GM18858 (cell line): ENCODE measurements around the gene LIN7A.
"Not testable (repeated sequence)": the region's sequence is repeated elsewhere in the genome, so short reads cannot be mapped to it uniquely, and the experiment has no call there.

Experiments
- ATAC-seq: cut with Tn5 transposase; IDR thresholded peaks from one replicate; pipeline ENCODE4 v1.9.1; 2021; ENCODE audit not compliant: unreplicated experiment

Gene LIN7A

DNA sequence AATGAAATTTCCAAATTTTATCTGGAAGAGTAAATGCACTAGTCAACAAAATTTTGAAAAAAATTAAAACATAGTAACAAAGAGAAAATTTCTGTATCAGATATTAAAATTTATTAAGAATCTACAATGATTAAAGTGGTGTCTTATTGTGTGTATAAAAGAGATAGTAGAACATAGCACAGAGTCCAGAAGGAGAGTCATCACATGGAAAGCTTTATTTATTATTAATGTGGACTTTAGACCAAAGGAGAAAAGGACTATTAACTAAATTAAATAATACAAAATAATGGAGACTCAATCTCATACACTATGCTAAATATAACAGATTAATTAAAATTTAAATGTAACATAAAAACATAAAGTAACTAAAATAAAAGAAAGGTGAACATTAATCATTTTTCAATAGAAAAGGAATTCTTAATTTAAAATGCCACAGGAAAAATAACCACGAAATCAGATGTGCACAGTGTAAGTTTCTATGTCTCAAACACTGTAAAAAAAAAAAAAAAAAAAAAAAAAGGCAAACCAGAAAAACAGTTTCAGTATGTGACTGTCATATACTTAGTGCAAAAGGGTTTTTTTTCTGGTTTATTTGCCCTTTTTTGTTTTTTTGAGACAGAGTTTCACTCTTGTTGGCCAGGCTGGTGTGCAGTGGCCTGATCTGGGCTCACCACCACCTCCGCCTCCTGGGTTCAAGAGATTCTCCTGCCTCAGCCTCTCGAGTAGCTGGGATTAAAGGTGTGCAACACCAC, 125.6 kb downstream of the LIN7A start:
- ATAC-seq: no peak

DNA sequence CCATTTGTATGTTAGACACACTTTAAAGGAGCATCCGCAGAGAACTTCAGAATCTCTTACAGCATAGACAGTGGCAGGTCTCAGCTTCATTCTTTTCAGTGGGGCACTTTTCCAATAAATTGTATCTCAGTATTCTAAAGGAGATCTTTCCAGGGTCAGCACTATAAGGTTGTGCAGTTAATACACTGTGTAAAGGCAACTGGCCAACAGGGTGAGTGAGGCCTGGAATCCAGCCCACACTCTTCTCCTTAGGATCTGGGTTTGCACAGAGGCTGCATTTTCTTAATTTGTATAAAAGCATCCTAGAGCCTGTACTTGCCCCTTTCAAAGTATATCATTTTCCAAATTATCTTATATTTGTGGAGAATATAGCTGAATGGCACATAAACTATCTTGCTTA, 126.9 kb downstream of the LIN7A start:
- no peak for ATAC-seq

DNA sequence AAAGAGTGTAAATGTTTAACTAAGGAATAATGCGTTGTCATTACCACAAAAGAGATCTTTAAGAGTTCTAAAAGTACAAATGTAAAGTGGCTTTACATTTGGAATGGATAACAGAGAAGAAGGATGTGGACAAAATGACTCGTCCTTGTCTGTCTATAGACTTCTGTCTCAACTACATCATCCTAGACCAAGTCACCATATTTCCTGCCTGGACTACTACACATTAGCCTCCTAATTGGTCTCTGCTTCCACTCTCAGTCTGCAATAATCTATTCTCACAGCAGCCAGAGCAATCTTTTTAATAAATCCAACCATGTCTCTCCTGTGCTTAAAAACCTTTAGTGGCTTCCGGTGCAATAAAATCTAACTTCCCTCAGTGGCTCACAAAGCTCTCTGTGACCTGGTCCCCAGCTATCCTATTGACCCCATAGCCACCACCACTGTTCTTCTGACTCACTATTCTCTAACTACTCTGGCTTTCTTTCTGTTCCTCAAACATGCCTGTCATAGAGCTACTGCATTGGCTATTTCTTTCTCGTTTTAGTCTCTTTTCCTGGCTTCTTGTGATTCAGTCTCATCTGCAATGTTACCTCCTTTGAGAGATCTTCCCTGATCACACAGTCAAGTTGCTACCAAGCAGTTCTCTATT, 130.0 kb downstream of the LIN7A start:
- peak; percentile 81 for ATAC-seq

DNA sequence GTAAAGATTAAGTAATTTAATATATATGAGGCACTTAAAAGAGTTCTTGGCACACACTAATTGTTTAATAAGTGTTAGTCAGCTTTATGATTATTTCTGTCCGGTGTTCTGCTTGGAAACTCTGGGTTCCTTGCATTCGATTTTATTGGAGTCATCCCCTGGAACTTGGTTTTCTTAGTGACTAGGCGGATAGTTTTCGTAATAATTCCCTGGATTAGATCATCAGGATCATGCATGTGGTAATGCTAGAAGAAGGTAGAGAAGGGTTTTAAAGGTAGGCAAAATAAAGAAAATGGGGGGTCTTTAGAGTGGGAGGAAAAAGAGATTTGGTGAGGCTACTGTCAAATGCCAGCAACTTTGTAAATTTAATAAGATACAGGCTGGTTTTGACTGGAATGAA, 132.6 kb downstream of the LIN7A start:
- no peak for ATAC-seq

DNA sequence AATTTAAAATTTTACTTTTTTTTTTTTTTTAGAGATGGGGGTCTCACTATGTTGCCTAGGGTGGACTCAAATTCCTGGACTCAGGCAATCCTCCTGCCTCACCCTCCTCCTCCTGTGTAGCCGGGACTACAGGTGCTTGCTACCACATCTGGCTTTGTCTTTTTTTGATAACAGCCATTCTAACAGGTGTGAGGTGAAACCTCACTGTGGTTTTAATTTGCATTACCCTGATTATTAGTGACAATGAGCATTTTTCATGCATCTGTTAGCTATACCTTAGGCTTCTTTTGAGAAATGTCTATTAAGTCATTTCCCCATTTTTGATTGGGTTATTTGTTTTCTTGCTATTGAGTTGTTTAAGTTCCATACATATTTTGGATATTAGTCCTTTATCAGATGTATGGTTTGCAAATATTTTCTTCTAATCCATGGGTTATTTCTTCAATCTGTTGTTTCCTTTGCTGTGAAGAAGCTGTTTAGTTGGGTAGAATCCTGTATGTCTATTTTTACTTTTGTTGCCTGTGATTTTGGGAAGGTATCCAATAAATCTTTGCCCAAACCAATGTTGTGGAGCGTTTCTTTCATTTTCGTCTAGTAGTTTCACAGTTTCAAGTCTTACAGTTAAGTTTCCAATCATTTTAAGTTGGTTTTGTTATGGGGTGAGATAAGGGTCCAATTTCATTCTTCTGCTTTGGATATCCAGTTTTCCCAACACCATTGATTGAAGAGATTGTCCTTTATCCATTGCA, 134.9 kb downstream of the LIN7A start:
- ATAC-seq: peak; percentile 89

DNA sequence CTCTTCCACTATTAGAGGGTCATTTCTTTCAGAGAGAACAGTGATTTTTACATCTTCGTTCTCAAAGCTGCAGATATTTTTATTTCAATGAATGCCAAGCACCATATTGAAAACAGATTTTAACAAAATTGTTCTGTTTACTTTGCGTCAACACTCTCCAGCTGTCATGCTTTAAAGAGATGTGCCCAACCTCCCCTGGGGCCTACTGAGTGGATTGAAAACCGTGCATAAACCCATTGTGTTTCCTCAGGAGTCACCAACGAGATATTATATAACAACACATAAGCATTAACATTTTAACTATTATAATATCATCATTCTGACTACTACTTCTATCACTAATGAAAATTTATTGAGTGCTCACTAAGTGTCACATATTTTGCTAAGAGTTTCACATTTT, 139.5 kb downstream of the LIN7A start:
- no peak for ATAC-seq

DNA sequence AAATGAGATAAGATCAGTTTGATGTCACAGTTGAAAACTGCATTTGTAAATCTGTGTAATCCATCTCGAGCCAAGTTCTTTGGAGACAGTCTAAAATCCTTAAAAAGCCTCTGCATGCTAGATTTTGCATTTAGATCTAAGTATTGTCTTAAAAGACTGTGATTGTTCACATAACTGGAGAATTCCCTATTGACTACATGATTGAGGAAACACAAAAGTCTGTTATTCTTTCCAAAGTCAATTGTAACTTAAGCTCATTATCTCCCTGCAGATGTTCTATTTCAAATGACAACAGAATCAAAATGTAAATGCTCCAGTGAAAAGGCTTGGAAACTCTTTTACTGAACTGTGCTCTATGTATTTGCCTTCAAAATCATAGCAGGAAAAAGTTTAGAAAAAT, 143.2 kb downstream of the LIN7A start:
- ATAC-seq: no peak

DNA sequence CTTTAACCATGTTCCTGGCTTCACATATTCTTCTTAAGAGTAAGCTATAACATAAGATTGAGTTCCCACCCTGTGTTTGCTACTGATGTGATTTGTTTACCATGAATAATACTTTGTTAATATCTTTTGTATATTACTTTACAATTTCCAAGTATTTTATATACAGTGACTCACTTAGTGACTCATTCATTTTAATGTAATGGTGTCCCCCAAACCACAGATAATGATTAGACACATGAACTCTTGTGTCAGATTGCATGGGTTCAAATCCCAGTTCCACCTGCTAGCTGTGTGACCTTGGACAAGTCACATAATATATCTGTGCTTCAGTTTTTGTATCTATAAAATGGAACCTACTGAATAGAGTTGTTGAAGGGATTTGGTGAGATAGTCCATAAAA, 144.9 kb downstream of the LIN7A start:
- ATAC-seq: no peak

DNA sequence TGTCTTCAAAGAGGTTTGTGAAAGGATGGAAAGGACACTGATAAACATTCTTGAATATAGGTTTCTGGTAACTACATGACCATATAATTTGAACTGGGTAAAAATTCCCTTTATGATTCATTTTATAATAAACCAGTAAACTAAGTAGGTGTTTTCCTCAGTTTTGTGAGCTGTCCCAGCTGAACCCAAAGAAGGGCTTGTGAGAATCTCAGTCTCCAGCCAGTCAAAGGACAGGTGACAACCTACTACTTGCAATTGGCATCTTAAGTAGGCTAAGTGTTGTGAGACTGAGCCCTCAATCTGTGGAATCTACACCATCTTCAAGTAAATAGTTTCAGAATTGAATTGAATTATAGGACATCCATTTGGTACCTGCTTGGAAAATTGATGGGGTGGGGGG, 145.9 kb downstream of the LIN7A start:
- no peak for ATAC-seq

DNA sequence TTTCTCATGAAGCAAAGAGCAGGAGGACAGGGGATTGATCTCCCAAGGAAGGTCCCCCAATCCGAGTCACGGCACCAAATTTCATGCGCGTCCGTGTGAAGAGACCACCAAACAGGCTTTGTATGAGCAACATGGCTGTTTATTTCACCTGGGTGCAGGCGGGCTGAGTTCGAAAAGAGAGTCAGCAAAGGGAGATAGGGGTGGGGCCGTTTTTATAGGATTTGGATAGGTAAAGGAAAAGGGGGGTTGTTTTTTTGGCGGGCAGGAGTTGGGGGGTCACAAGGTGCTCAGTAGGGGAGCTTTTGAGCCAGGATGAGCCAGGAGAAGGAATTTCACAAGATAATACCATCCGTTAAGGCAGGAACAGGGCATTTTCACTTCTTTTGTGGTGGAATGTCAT, 149.3 kb downstream of the LIN7A start:
- ATAC-seq: not testable (repeated sequence)

DNA sequence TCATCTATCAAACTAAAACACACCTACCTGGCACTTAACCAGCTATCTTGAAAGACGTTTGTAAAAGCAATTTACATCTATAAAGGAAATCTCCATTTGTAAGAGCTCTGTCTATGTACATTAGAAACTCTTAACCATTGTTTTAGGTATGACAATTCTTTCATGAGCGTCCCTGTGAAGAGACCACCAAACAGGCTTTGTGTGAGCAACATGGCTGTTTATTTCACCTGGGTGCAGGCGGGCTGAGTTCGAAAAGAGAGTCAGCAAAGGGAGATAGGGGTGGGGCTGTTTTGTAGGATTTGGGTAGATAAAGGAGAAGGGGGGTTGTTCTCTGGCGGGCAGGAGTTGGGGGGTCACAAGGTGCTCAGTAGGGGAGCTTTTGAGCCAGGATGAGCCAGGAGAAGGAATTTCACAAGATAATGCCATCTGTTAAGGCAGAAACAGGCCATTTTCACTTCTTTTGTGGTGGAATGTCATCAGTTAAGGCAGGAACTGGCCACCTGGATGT, 154.7 kb downstream of the LIN7A start:
- not testable (repeated sequence) for ATAC-seq

DNA sequence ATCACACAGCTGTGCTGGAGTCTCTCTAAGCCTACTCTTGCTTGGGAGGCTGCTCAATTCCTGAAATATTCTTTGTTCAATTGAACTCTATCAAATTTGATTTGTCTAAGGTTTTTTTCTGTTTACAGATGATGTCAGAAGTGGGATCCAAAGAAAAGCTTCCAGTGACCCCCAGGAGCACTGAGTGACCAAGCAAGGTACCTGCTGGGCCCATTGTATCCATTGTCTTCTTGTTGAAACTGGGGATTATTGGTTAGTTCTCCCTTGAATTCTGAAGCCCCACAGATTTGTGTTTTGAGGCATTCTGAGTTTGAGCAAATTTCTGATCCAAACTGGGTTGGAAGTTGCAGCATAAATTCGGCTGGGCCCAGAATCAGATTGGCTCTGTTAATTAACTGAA, 156.4 kb downstream of the LIN7A start:
- ATAC-seq: no peak

DNA sequence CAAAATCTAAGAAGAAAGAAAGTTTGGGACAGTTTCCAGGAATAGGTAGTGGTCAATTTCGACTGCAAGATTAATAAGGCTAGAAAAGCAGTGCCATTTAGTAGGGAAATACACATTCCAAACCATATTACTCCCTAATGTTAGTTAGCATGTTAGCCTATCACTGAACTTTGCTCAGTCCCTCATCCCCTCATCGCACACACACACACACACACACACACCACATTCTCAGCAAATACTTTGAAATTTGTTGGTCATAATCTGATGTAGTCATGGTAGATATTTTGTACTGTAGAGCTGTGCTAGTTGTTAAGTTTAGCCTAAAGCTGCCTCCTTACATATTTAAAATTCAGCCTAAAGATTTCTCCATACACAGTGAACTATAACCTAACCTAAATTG, 157.0 kb downstream of the LIN7A start:
- ATAC-seq: no peak

DNA sequence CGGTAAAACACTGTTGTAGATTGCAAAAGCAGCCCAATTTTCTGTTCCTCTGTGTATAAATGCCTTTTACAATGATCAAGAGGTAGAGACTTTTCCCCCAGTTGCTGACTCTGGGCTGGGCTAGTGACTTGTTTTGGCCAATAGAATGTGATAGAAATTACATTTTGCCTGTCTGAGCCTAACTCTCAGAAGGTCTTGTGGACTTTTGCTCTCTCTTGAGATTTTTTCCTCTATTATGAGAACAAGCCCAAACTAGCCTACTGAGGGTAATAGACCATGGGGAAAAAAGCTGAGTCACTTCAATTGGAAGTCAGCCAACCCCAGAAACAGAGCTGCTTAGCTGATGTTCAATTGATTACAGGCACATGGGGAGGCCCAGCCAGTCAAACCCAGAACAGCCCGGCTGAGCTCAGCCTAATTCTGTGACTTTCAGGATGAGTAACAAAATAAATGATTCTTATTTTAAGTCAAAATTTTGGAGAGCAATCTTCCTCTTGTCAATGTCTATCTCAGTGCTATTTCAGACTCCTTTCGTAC, 159.7 kb downstream of the LIN7A start:
- peak; percentile 98 for ATAC-seq

DNA sequence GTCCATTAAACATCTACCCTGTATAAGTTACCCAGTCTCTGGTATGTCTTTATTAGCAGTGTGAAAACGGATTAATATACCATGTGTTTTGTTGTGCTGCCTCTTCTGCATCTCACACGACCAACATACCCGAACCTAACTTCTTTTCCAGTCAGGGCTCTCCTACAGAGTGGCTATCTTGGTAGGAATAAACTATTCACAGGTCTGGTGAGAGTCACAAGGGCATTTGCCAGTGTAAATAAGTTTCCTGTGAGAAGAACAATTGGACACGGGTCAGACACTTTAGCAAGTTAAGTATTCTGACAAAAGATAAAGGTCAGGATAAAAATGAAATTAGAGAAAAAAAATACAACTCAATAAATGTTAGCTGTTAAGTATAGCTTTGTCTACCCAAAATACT, 160.1 kb downstream of the LIN7A start:
- no peak for ATAC-seq

DNA sequence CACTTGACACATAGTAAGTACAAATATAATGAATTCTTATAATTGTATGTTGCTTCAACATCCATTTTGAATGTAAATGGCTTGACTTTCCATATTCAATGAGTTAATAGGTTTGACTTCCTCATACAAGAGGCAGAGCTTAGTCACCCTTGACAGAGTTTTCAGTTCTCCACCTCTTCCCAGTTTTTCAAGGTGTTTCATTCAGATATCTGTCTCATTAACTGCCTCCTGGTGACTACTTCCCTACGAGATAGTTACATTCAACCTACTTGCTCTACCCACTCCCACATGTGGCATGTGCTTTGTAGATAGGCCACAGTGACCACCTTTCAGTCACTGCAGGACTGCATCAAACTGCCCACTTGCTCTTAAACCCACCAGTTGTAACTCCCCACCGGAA, 161.0 kb downstream of the LIN7A start:
- ATAC-seq: no peak

DNA sequence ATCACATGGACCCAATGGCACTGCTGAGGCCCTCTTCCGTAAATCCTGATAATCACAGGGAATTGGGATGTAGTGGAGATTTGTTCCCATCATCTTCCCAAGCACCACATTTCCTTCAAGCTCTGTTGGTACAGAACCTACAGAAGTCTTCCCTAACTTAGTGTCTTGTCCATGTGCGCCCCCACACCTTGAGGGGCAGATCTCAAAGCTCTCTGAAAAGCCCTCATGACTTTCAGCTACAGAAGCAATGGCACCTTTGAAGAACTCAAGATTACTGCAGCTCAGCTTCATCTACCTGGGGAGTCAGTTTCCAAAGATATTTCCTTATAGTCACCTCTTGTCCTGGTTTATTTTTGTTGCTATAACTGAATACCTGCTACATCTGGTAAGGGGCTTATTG, 166.8 kb downstream of the LIN7A start:
- ATAC-seq: no peak

DNA sequence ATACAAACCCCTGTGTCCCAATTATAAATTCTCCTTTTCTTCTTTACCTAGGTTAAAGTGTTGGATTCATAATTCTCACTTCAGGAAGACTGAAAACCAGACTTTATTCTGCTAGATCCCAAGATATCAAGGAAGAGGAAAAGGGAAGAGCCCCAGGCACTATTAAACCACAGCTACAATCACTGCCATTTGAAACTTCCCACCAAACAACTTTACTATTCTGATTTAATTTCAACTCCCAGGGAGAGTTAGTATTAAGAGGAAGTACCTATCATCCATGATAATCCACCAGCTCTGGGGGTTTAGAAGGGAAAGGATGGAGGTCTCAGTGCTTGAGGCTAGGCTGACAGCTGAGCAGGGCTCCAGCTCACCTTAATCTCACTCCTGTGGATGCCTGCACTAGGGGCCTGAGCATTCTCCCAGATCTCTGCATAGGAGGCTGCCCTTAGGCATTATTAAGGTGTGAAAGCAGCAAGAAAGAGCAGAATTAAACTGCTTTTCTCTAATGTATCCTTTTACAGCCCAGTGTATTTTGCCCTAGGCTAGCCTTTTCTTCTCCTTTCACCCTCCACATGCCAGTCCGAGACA, 168.1 kb downstream of the LIN7A start:
- ATAC-seq: no peak

DNA sequence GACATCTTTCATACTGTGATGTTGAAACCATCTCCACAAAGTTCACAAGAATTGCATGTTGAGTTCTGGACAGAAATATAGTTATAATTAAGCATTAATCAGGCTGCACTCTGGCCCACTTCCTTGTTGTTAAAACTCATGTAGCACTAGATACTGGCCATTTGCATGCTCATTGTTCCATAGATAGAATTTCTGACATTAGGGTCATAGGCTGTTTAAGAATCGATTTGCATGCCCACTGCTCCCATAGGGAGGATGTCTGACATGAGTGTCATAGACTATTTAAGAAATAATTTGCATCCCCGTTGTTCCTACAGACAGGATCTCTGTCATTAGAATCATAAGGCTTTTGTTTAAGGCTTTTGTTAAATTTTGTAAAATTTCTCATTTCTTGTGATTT, 170.8 kb downstream of the LIN7A start:
- peak; percentile 93 for ATAC-seq

DNA sequence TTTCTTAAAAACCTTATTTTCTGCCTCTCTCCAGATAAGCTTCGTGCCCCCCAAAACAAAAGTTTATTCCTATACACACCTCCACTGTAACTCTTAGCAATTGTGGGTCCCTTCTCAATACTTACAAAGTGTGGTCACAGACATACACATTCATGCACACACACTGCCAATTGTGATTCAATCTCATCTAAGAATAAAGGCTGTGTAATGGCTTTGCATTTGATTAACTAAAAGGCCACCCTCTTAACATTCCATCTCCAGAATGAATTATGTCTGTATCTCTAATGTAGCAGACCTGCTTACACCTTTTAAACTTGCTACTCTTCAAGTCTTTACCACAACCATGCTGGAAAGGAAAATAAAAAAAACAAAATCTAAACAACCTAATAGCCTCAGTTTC, 171.5 kb downstream of the LIN7A start:
- ATAC-seq: no peak

DNA sequence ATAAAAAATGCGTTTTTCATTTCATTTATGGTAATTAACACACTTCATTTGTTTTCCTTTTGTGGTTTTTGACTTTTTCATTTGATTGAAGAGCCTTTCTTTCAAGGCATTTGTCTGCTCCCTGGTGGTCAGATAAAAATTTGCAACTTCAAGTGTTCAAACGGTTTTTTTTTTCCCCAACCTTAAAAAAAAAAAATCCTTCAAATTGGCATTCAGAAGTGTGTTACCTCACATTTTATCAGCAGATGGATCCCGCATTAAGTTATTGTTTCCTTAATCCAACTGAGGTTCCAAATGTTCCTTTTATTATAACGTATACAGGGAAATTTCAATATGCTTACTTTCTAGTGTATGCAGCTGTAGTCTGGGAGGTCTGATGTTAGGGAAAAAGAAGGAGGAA, 173.9 kb downstream of the LIN7A start:
- ATAC-seq: no peak
